NCI-H2196 (cell line): Measurements from ENCODE around the gene CMTM6.
A peak's percentile ranks its signal among the peaks of the same experiment; 100 is the strongest.
"Not testable (repeated sequence)": the region's sequence is repeated elsewhere in the genome, so short reads cannot be mapped to it uniquely, and the experiment has no call there.

ENCODE experiments used
- DNase-seq: peaks from one replicate; lab custom pipeline; 2025; ENCODE audit not compliant: unreplicated experiment; lab: John Stamatoyannopoulos, UW

Gene CMTM6, protein sequence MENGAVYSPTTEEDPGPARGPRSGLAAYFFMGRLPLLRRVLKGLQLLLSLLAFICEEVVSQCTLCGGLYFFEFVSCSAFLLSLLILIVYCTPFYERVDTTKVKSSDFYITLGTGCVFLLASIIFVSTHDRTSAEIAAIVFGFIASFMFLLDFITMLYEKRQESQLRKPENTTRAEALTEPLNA

DNA sequence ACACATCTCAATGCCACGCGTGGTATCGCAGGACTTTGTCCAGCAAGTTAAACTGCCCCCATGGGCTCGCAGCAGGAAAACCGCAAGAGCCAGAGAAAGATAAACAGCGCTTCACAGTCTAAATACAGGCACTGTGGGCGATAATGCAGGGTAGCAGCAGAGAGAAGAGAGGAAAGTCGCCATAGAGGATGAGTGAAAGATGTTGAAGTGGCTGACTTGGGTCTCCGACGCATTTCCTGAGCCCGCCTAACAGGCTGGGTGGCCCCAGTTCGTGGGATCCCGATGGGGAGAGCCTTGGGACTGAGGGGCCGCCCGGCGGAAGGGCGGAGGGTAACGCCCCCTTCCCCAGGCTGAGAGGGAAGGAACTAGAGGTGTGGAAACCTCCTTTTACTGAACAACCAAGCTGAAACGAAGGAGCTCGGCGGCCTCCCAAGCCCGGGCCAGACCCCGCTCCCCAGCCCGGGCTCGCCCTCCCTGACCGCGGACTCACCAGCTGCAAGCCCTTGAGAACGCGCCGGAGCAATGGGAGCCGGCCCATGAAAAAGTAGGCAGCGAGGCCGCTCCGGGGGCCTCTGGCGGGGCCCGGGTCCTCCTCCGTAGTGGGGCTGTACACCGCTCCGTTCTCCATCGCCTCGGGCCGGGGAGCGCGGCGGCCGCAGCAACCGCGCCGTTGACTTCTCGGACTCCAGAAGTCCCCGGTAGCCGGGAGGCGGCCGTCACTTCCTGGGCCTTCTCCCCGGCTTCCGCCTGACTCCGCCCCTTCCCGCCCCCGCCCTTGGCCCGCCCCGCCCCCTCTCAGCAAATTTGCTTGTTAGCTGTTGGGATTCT is at the start of gene CMTM6:
CMTM6 (minus strand) TSS at position 735 of the 828 bp plus-strand sequence; CDS start at position 628, 107 bp downstream.
- peak; percentile 56 for DNase-seq

DNA sequence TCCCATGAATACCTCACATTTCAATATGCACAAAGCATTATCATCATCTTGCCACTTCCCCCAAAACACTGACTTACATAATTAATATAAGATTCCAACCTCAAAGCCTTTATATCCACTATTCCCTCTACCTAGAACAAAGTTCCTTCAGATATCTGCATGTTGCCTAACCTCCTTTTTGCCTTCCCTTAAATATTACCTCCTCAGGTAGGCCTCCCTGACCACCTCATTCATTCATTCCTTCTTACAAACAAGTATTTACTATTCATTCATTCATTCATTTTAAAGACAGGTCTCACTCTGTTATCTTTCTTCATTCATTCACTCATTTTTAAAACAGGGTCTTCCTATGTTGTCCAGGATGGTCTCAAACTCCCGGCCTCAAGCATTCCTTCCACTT is 49.4 kb upstream of the CMTM6 start:
- no peak for DNase-seq

DNA sequence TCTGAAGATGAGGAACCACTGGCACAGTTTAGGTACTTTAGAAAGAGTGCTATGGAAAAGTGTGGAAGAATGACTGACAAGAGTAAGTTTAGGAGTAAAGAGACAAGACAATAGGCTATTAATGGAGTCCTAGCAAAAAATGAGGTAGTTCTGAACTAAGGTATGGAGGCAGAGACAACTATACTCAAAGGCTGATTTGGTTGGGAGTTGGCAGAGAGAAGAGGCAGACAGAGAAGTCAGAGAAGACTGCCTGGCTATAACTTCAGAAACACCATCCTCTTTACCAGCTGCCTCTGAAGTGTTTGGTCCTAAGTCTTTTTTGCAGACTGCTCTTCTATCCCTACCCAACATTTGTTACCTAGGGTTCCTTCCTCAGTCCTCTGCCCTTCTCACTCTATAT is 48.8 kb upstream of the CMTM6 start:
- no peak for DNase-seq

DNA sequence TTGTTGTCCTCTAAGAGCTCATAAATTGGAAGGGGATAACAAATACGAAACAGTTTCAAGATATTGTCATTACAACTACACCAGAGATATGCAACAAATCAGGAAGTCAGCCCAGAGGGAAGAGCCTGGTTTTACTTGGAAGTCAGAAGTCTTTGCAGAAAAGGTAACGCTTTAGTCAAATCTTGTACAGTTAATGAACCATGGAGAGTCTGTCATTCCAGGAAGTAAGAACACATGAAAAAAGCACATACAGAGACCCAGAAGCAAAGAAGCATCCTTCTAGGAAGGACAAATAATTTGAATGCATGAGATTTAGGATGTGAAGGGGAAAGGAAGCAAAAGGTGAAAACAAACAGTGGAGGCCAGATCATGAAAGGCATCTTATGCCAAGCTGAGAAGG is 48.4 kb upstream of the CMTM6 start:
- no peak for DNase-seq

DNA sequence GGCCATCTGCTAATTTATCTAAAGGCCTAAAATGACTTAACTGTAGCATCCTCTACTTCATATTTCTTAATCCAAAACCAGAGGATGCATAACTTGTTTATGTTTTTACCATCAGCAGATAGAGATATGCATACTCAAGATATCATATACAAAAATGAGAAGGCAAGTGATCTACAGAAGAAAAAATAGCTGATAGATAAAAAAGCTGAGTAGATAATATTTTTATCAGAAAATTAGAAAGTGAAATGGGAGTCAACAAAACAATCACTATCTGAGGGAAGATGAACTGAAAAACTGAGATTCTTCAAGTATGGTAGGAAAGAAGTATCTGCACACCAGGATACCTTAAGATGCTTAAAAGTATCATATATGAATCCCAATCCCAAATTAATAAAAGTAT is 42.7 kb upstream of the CMTM6 start:
- DNase-seq, result no peak

DNA sequence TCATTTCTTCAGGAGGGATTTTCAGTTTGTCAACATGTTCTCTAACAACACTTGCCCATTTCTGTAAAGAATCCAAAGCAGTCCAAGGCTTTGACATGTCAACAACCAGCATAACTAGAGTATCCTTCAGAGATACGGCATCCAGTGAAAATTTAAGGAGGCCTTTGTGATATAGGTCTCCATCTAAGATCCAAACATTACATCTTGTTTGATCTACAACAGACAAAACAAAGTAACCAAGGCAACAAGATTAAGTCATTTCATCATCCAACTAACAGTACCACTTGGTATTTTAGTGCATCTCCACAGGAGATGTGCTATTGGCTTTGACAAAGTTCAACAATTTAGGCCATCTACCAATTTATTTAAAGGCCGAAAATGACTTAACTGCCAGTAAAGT is 42.2 kb upstream of the CMTM6 start:
- DNase-seq, result no peak

DNA sequence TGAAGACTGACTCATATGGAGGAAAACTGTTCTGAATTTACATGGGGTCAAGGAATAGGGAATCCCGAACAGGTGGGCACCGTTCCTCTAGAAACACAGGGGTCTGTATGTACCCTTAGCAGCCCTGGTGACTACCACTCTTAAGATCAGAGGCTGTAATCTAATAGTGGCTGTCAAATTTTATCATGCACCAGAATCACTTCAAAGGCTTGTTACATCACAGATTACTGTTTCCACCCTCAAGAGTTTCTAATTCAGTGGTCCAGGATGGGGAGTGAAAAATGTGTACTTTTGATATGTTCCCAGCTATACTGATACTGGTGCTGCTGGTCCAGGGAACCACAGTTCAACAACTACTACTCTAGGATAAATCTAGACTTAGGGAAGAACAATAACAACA is 40.2 kb upstream of the CMTM6 start:
- no peak for DNase-seq

DNA sequence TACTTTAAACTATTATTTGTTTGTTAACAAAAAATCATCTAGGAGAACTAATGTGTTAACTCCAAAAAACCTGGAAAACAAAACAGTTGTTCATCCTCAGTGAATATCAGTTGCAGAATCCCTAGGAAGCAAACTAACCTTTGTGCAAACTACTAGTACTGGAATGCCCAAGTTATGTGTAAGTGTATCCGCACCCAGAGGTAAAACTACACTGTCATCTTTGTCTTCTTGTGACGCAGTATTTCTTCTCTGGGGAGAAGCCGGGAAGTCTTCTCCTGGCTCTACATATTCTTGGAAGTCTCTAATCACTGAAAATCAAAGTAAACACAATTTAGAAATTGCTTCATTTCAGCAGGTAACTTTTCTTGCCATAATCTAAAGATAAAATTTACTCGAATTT is 38.2 kb upstream of the CMTM6 start:
- DNase-seq, result no peak

DNA sequence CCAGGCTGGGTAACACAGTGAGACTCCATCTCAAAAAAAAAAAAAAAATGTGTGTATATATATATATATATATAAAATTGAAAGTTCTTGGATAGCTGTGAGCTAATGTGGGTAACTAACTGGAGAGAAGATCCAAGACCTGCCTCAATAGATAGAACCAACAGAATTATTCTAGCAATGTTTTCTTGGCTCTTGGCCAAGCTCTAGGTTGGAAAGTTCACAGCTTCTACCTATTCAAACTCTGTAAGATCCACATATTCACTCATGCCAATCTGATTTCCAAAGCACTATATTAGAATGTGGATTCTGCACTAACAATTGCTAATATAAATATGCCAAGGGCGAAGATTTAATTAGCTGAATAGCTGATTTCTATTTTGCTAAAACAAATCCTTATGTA is 29.8 kb upstream of the CMTM6 start:
- no peak for DNase-seq

DNA sequence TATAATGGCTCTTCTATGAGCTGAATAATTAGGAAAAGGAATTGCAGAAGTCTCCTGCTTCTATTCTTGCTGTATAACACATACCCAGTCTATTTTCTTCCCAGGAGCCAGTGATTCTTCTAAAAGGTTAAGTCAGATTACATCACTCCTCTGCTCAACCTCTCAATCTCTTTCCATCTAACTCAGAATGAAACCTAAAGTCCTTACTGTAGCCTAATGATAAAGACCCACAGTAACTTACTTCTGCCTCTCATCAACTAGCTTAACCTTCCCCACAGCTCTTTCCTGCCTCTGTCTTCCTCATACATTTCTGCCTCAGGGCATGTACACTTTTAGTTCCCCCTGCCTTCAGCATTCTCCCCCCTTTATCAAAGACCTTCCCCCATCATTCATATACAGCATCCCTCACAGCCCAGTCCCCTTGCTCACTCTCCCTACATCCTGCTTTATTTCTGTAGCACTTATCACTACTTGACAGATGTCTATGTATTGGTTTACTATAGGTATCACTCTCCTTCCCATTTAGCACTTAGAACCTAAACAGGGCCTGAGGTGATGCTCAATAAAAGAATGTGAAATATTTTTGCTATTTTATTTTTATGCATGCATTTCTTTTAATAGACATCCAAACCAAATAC is 28.5 kb upstream of the CMTM6 start:
- DNase-seq, result no peak

DNA sequence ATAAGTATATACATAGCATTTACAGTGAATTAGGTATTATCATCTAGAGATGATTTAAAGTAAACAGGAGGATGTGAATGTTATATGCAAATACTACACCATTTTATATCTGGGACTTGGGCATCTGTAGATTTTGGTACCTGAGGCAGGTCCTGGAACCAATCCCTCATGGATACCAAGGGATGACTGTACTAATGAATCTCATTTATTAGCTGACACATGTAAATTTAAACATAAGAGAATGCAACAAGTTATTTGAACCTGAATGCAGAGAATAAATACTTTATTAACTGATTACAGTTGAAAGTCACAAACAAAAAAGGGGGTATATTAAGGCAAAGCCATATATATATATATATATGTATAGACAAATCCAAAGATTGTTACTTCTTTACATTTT is 23.1 kb upstream of the CMTM6 start:
- no peak for DNase-seq

DNA sequence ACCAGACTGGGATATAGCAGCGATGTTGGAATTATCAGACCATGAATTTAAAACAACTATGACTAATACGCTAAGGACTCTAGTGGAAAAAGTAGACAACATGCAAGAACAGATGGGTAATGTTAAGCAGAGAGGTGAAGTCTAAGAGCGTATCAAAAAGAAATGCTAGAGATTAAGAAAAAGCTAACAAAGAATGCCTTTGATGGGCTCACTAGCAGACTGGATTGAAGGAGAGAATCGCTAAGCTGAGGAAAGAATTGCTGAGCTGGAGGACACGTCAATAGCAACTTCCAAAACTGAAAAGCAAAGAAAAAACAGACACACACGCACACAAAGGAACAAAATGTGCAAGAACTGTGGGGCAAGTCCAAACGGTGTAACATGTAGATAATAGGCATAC is 20.0 kb upstream of the CMTM6 start:
- DNase-seq, result no peak

DNA sequence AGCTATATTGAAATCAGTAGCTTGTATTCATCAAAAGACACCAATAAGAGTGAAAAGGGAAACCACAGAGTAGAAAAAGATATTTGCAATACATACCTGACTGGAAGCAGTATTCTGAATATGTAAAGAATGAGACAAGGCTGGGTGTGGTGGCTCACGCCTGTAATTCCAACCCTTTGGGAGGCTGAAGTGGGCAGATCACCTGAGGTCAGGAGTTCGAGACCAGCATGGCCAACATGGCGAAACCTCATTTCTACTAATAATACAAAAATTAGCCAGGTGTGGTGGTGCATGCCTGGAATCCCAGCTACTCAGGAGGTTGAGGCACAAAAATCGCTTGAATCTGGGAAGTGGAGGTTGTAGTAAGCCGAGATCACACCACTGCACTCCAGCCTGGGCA is 16.3 kb upstream of the CMTM6 start:
- DNase-seq, result not testable (repeated sequence)

DNA sequence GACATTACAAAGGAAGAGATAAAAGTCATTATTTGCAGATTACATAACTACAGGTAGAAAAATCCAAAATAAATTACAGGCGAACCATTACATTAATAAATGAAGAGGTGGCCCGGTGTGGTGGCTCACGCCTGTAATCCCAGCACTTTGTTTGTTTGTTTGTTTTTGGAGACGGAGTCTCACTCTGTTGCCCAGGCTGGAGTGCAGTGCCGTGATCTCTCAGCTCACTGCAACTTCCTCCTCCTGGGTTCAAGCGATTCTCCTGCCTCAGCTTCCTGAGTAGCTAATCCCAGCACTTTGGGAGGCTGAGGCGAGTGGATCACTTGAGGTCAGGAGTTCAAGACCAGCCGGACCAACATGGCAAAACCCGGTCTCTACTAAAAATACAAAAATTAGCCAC is 14.1 kb upstream of the CMTM6 start:
- DNase-seq, result not testable (repeated sequence)

DNA sequence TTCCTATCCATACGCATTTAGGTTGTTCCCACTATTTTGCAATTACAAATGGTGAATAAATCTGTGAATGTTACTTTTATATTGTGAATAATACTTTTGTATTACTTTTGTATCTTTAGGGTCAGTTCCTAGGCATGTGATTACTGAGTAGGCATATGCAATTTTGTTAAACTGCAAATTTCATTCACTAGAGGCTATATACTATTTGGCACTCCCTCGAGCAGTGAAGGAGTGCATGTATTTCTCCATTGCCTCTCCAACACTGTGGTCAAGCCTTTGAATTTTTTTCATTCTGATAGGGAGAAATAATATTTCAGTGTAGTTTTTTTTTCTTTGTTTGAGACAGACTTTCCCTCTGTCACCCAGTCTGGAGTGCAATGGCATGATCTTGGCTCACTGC is 8.4 kb upstream of the CMTM6 start:
- DNase-seq, result no peak

DNA sequence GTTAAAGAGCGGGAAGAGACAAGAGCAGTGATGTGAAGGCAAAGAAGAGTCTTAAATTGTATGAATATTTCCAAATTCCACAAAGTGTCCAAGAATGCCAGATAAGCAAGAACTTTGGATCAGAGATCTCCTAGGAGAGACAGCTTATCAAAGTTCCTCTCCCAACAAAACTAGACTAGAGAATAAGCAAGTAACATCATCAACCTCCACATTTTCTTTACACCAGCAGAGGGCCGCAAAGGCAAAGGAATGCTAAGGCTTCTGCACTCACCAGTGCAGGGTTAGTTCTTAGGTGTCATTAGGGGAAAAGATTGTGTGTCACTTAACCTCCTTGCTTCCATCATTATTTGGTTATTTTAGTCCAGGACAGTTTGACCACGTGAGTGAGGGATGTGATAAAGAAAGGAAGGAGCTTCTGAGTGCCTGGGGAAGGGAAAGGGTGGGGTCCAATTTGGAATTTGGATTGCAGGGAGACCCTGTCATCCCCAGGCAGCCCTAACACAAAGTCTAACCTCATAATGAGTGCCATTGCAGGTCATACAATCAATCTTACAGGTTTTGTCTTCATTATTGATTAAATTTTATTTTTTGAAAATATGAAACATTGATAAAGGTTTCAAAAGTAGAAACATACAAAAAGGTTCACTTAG is 7.5 kb upstream of the CMTM6 start:
- peak; percentile 32 for DNase-seq

DNA sequence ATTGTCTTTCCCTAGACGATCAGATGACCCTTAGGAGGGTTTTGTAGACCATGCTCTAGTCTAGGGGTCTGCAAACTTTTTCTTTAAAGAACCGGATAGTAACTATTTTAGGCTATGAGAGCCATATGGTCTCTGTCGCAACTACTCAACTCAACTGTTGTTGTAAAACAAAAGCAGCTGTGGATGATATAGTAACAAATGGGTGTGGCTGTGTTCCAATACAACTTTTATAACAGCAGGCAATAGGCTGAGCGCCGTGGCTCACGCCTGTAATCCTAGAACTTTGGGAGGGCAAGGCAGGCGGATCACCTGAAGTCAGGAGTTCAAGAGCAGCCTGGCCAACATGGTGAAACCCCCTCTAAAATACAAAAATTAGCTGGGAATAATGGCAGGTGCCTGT is 6.1 kb upstream of the CMTM6 start:
- DNase-seq, result no peak

DNA sequence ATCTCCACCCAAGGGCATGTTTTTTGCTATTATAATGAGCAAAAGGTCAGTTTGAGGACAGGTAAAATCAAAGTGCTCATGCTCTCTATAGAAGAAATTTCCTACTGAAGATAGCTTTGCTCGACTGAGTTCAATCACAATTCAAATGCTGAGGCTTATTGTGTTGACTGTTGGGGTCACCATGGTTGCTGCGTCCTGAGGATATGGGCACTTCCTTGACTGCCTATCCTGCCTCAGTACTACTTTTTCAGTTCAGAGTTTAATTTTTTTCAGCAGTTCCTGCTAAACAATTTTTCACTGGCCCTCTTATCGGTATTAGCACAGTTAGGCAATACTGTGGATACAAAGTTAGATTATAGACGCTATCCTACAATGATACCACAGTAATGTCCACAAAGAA is 3.8 kb upstream of the CMTM6 start:
- no peak for DNase-seq

DNA sequence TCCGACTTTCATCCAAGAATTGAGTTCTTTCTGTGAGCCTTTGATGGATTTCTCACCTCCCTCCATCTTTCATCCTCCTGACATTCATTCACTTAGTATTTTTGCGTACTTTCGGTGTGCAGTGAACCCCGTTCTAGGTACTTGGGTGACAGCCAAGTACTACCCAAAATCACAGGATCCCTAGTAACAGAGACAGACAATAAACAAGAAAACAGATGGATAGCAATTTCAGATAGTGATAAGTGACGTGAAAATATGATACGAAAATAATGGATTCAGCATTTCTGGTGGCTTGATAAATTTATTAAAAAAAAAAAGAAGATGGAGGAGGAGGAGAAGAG is 264 bp upstream of the CMTM6 start:
- no peak for DNase-seq

DNA sequence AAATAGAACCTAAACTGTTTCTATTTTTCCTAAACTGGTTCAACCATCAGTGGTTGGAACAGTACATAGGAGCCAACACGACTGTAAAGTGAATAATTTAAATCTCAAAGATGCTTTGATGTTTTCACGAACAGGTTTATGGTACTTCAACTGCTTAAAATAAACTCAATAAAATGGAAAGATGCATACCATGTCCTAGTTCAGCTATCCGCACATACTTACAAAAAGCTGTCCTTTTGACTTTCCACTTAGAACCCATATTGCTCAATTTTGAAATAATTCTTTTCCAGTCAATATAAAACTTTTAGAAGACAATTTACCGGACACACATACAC is 902 bp downstream of the CMTM6 start:
- DNase-seq, result no peak

DNA sequence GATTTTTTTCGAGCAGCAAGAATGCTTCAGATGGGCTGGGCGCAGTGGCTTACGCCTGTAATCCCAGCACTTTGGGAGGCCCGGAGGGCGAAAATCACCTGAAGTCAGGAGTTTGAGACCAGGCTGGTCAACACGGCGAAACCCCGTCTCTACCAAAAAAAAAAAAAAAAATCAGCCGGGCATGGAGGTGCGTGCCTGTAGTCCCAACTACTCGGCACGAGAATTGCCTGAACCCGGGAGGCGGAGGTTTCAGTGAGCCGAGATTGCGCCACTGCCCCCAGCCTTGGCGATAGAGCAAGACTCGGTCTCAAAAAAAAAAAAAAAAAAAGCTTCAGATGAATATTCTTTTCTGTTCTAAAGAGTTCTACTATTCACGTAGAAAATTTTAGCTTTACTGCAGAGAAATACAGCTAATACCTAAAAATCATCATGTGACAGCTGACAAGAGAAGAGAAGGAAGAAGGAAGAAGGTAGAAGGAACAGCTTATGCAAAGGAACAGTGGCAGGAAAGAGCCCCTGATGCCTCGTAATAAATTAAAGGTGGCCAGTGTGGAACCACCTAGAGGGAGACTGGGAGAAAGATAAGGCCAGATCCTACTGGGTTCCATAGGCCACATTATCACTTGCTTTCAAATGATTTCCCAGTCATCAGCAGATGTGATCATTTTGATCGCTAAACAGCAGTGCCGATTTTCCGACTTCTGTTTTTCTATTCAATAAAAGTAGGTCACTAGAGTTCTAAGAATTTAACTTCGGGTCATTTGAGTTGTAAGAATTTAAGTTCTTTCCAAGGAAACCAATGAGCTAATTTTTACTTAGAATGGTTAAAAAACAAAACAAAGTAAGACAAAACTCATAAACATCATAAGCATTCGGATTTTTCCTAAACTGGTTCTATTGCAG is 1.5 kb downstream of the CMTM6 start:
- DNase-seq, result no peak
